ENCODE results near the gene ZNF316. TPM values are rescaled to one million over a fixed set of nuclear protein-coding genes. Genes with fewer than 3 reads are reported as not detected.
"Not testable (repeated sequence)": the region's sequence is repeated elsewhere in the genome, so short reads cannot be mapped to it uniquely, and the experiment has no call there.

ZNF316 gene
- polyA plus RNA-seq, 3 donors, result 0.66 to 41.1 (median 1.2) TPM

- H3K9ac ChIP-seq (ENCODE audit: insufficient read depth, low read length, poor library complexity, severe bottlenecking), result no peak overlapping the region
- H3K4me1 ChIP-seq (ENCODE audit: control insufficient read depth in 1 of 2, insufficient read depth in 2 of 2, low read length in 2 of 2), result no peaks in the 10 kb centered on the region
- 100% methylated on average over 6 of the region's 9 CpGs for WGBS (ENCODE audit: insufficient coverage)
- Mint-ChIP-seq H3K27me3 (ENCODE audit: low read depth in 3 of 3) (peaks cover 5 to 26% (median 11%) of the 10 kb centered on the region in 3 donors), H3K27ac (no peak overlapping the region), H3K9me3 (peaks cover 14 to 25% (median 22%) of the 10 kb centered on the region in 7 donors), H3K4me1 (peaks cover 3% of the 10 kb centered on the region), H3K4me3 (no peak overlapping the region), H3K36me3 (peaks cover 20 to 26% of the 10 kb centered on the region in 2 donors)
- peaks cover 8% of the 10 kb centered on the region for H4K20me1 ChIP-seq (ENCODE audit: insufficient read depth, low read length)
- H3K27me3 ChIP-seq (ENCODE audit: control insufficient read depth in 2 of 2, insufficient read depth in 2 of 2, low read length in 2 of 2), result peaks cover 0 to under 1% of the 10 kb centered on the region in 2 donors
- no peak overlapping the region for H3K27ac ChIP-seq (ENCODE audit: low read depth in 1 of 2, low read length in 2 of 2)
- intact Hi-C loops (cut with micrococcal nuclease), result no loop called here
- H2AFZ ChIP-seq (ENCODE audit: insufficient read depth, low read depth, low read length, poor library complexity, severe bottlenecking), result no peak overlapping the region
- no peak overlapping the region for H3K4me2 ChIP-seq (replicated peaks; ENCODE audit: extremely low read depth, low read length, poor library complexity, severe bottlenecking)
- no peak for DNase-seq
- no peak for TF ChIP-seq CTCF (IDR thresholded peaks at IDR 0.05)
- no peaks in the 10 kb centered on the region for H3K79me2 ChIP-seq (ENCODE audit: insufficient read depth, low read length)
- peaks cover 23 to 35% of the 10 kb centered on the region in 2 donors for H3K36me3 ChIP-seq (replicated peaks in 1 of 2; ENCODE audit: control insufficient read depth in 1 of 2, insufficient read depth in 2 of 2, low read length in 2 of 2)
- peaks cover 19 to 21% of the 10 kb centered on the region in 2 donors for H3K9me3 ChIP-seq (replicated peaks in 1 of 2; ENCODE audit: control insufficient read depth in 1 of 2, insufficient read depth in 1 of 2, low read length in 2 of 2)
- no peak overlapping the region for H3K4me3 ChIP-seq (replicated peaks in 1 of 3; ENCODE audit: low read depth in 2 of 3, low read length in 3 of 3)
Observed at GRCh38 chr7:6656413-6656812, 19.3 kb downstream of the ZNF316 start.

GRCh38 chr7:6658618-6659345 is 21.7 kb downstream of the ZNF316 start:
- Histone ChIP-seq H3K79me2 (ENCODE audit: insufficient read depth, low read length) (no peaks in the 10 kb centered on the region), H3K4me3 (replicated peaks in 1 of 3; ENCODE audit: low read depth in 2 of 3, low read length in 3 of 3) (no peak overlapping the region), H3K4me1 (ENCODE audit: control insufficient read depth in 1 of 2, insufficient read depth in 2 of 2, low read length in 2 of 2) (no peaks in the 10 kb centered on the region), H3K4me2 (replicated peaks; ENCODE audit: extremely low read depth, low read length, poor library complexity, severe bottlenecking) (no peak overlapping the region), H2AFZ (ENCODE audit: insufficient read depth, low read depth, low read length, poor library complexity, severe bottlenecking) (no peak overlapping the region), H3K27ac (ENCODE audit: low read depth in 1 of 2, low read length in 2 of 2) (no peak overlapping the region), H3K27me3 (ENCODE audit: control insufficient read depth in 2 of 2, insufficient read depth in 2 of 2, low read length in 2 of 2) (peaks cover 0 to 19% of the 10 kb centered on the region in 2 donors), H3K9ac (ENCODE audit: insufficient read depth, low read length, poor library complexity, severe bottlenecking) (no peak overlapping the region), H4K20me1 (ENCODE audit: insufficient read depth, low read length) (peaks cover 8% of the 10 kb centered on the region), H3K36me3 (replicated peaks in 1 of 2; ENCODE audit: control insufficient read depth in 1 of 2, insufficient read depth in 2 of 2, low read length in 2 of 2) (peaks cover 10 to 21% of the 10 kb centered on the region in 2 donors), H3K9me3 (replicated peaks in 1 of 2; ENCODE audit: control insufficient read depth in 1 of 2, insufficient read depth in 1 of 2, low read length in 2 of 2) (peaks cover 4 to 7% of the 10 kb centered on the region in 2 donors)
- H3K36me3 Mint-ChIP-seq, result peaks cover 9 to 14% of the 10 kb centered on the region in 2 donors
- H3K4me3 Mint-ChIP-seq, result no peak overlapping the region
- WGBS (ENCODE audit: insufficient coverage), result 31% methylated on average over 9 of the region's 11 CpGs
- intact Hi-C loops (cut with micrococcal nuclease), result no loop called here
- H3K9me3 Mint-ChIP-seq, result peaks cover 5 to 21% (median 15%) of the 10 kb centered on the region in 7 donors
- DNase-seq, result no peak
- H3K4me1 Mint-ChIP-seq, result peaks cover 3% of the 10 kb centered on the region
- peaks cover 18 to 44% (median 19%) of the 10 kb centered on the region in 3 donors for H3K27me3 Mint-ChIP-seq (ENCODE audit: low read depth in 3 of 3)
- no peak overlapping the region for H3K27ac Mint-ChIP-seq
- no peak for TF ChIP-seq CTCF (IDR thresholded peaks at IDR 0.05)

GRCh38 chr7:6670851-6671250 is 33.7 kb downstream of the ZNF316 start:
- WGBS (ENCODE audit: insufficient coverage), result no CpG with 5 or more reads among the region's 34 CpGs
- H3K4me1 Mint-ChIP-seq; DNase-seq; H3K4me2 ChIP-seq (replicated peaks; ENCODE audit: extremely low read depth, low read length, poor library complexity, severe bottlenecking); H3K36me3 Mint-ChIP-seq; H3K4me3 Mint-ChIP-seq; H3K27me3 ChIP-seq (ENCODE audit: control insufficient read depth in 2 of 2, insufficient read depth in 2 of 2, low read length in 2 of 2); H3K27ac Mint-ChIP-seq; H4K20me1 ChIP-seq (ENCODE audit: insufficient read depth, low read length); H3K27me3 Mint-ChIP-seq (ENCODE audit: low read depth in 3 of 3); H2AFZ ChIP-seq (ENCODE audit: insufficient read depth, low read depth, low read length, poor library complexity, severe bottlenecking); H3K9ac ChIP-seq (ENCODE audit: insufficient read depth, low read length, poor library complexity, severe bottlenecking); intact Hi-C loops (cut with micrococcal nuclease); H3K4me3 ChIP-seq (replicated peaks in 1 of 3; ENCODE audit: low read depth in 2 of 3, low read length in 3 of 3); H3K36me3 ChIP-seq (replicated peaks in 1 of 2; ENCODE audit: control insufficient read depth in 1 of 2, insufficient read depth in 2 of 2, low read length in 2 of 2); H3K27ac ChIP-seq (ENCODE audit: low read depth in 1 of 2, low read length in 2 of 2); H3K79me2 ChIP-seq (ENCODE audit: insufficient read depth, low read length); H3K4me1 ChIP-seq (ENCODE audit: control insufficient read depth in 1 of 2, insufficient read depth in 2 of 2, low read length in 2 of 2): not testable (repeated sequence)
- peaks cover 39 to 69% of the 10 kb centered on the region in 2 donors for H3K9me3 ChIP-seq (replicated peaks in 1 of 2; ENCODE audit: control insufficient read depth in 1 of 2, insufficient read depth in 1 of 2, low read length in 2 of 2)
- peaks cover 47 to 87% (median 84%) of the 10 kb centered on the region in 7 donors for H3K9me3 Mint-ChIP-seq

Data from CD14-positive monocyte (primary cell).